Ascending aorta (tissue), 2 donors: ENCODE data around the gene SPTBN1. TPM values are rescaled to one million over a fixed set of nuclear protein-coding genes. Genes with fewer than 3 reads are reported as not detected.
A peak's percentile ranks its signal among the peaks of the same experiment; 100 is the strongest.

Experiments
- DNase-seq, 2 donors: peaks; one replicate each; pipeline ENCODE4 v3.0.0-alpha.2; 2019; ENCODE audit warnings: low spot score in 2 of 2
- H3K27ac ChIP-seq, 2 donors: fragments of 200-600 bp; sonication (generic); one replicate each; pipeline ENCODE4 v1.5.1; 2016 to 2017; ENCODE audit warnings: mild to moderate bottlenecking in 1 of 2
- H3K27me3 ChIP-seq: fragments of 200-600 bp; sonication (generic); one replicate; pipeline ENCODE4 v1.5.1; 2017
- H3K36me3 ChIP-seq, 2 donors: fragments of 200-600 bp; sonication (generic); one replicate each; pipeline ENCODE4 v1.5.1; 2016
- H3K4me1 ChIP-seq, 2 donors: fragments of 200-600 bp; sonication (generic); one replicate each; pipeline ENCODE4 v1.5.1; 2016 to 2017; ENCODE audit warnings: mild to moderate bottlenecking in 1 of 2
- H3K4me3 ChIP-seq, 2 donors: fragments of 200-600 bp; sonication (generic); one replicate each; pipeline ENCODE4 v1.5.1; 2016 to 2017; ENCODE audit warnings: mild to moderate bottlenecking in 1 of 2
- H3K9me3 ChIP-seq, 2 donors: fragments of 200-600 bp; sonication (generic); one replicate each; pipeline ENCODE4 v1.5.1; 2016
- CTCF ChIP-seq, 3 experiments: fragments of 200-600 bp in 2 of 3; fragments of 450-650 bp in 1 of 3; sonication (generic) in 2 of 3; IDR thresholded peaks; one replicate each; pipeline ENCODE4 v1.5.1; 2016 to 2019; ENCODE audit warnings: antibody characterized with exemption in 3 of 3, mild to moderate bottlenecking in 1 of 3, moderate library complexity in 1 of 3
- intact Hi-C: fragments of 100-400 bp; cut with DNase I; formaldehyde crosslinking; loops from one replicate; pipeline ENCODE4 v1.15.1; 2023
- total RNA-seq: library from RNA; depleted of rRNA; stranded (reverse); fragments of >200 nt; gene quantifications from one replicate; pipeline ENCODE4 v1.1.0, GENCODE V29; 2016

SPTBN1 gene
- total RNA-seq, 1 donor from 2014 or later, result 246 TPM

DNA sequence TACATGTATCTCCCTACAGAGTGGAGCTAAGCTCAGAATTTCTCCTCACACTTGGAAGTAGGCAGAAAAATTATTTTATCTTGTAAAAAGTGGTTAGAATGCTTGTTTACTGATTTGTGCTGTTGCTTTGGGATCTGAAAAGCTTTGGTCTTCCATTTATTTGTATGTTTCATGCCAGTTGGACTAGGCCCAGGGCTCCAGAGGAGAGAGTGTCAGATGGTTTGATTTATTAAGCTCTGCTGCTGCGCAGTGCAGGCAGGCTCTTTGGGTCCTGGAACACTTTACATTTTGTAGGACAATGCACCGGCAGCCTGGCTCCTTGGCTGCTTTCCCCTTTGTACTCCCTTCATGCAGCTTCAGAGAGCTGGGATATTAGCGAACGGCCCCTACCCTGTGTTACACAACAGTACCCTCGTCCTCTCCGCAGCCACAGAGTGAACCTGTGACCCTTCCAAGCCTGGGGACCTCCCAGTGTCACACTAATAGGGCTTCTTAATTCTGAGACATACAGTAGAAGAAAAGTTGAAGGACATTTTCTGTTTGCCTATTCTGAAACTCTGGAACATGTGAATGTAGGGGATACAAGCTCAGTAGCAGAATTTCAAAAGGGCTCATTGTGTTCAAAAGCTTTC, 210.6 kb downstream of the SPTBN1 start:
- no peak for TF ChIP-seq CTCF (IDR thresholded peaks at IDR 0.05)
- no peaks in the 10 kb centered on the region for H3K9me3 ChIP-seq
- H3K36me3 ChIP-seq, result peaks cover 44 to 78% of the 10 kb centered on the region in 2 donors
- no peak for DNase-seq
- peaks cover 3 to 14% of the 10 kb centered on the region in 2 donors for H3K4me1 ChIP-seq
- intact Hi-C loops, result no loop called here
- H3K27me3 ChIP-seq, result no peaks in the 10 kb centered on the region
- peak overlapping the region; percentile 59 to 71 for H3K27ac ChIP-seq
- H3K4me3 ChIP-seq, result no peak overlapping the region

DNA sequence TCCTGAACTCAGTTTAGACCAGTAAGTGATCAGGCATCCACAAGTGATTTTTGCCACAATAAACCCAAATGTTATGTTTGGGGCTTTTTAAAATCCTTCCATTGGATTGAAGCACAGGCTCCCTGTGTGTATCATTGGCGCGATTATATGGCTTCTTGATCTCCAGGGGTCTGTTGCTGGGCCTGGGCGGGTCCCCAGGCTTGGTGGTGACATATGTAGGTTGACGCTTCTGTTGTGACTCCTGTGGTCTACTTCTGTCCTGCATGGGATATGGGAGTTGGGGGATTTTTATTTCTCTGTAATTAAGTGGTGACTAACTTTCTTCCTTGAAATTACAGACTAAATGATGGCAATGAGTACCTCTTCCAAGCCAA, 211.1 kb downstream of the SPTBN1 start:
- Histone ChIP-seq H3K27ac (peak overlapping the region; percentile 59 to 71), H3K27me3 (no peaks in the 10 kb centered on the region), H3K9me3 (no peaks in the 10 kb centered on the region), H3K4me3 (no peak overlapping the region), H3K36me3 (peaks cover 39 to 73% of the 10 kb centered on the region in 2 donors), H3K4me1 (peaks cover 3 to 14% of the 10 kb centered on the region in 2 donors)
- TF ChIP-seq CTCF (IDR thresholded peaks at IDR 0.05), result no peak
- no peak for DNase-seq
- intact Hi-C loops, result no loop called here

GRCh38 chr2:54667726-54668650, 211.9 kb downstream of the SPTBN1 start:
- Histone ChIP-seq H3K4me3 (no peak overlapping the region), H3K4me1 (peaks cover 3 to 14% of the 10 kb centered on the region in 2 donors), H3K27ac (peak overlapping the region in 1 of 2 donors; percentile 59), H3K36me3 (peaks cover 33 to 66% of the 10 kb centered on the region in 2 donors), H3K27me3 (no peaks in the 10 kb centered on the region), H3K9me3 (no peaks in the 10 kb centered on the region)
- no peak for DNase-seq
- intact Hi-C loops, result no loop called here
- no peak for TF ChIP-seq CTCF (IDR thresholded peaks at IDR 0.05)

DNA sequence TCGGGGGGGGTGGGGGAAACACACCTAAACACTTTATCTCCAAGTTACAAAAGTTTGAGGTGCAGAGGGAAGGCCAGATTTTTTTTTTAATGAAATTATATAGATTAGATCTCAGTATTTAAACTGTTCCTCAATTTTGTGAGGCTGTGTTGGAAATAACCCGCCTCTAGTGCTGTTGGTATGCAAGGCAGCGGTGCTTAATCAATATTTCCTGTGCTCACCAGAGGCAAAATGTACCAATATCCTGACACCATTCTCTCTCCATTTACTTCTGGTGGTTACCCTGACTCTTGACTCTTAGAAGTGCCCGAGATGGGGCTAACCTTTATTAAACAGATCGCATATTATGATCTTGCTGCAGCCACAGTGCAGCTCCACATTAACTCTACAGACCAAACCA, 212.6 kb downstream of the SPTBN1 start:
- DNase-seq, result no peak
- H3K36me3 ChIP-seq, result peaks cover 27 to 59% of the 10 kb centered on the region in 2 donors

More for the DNA sequence above, 212.6 kb downstream of the SPTBN1 start:
- Histone ChIP-seq H3K9me3 (no peaks in the 10 kb centered on the region), H3K4me1 (peaks cover 3 to 14% of the 10 kb centered on the region in 2 donors), H3K4me3 (no peak overlapping the region), H3K27me3 (no peaks in the 10 kb centered on the region), H3K27ac (no peak overlapping the region)
- no peak for TF ChIP-seq CTCF (IDR thresholded peaks at IDR 0.05)
- intact Hi-C loops, result no loop called here
